ENCODE data around the gene NFU1. TPM values are rescaled to one million over a fixed set of nuclear protein-coding genes. Genes with fewer than 3 reads are reported as not detected.

The NFU1 gene
- total RNA-seq (2011; cell fraction: chromatin; rRNA removed; ENCODE audit: low replicate concordance): 4.6 and 7.7 TPM in 2 replicates
- 3.4 and 4.5 TPM in 2 replicates for total RNA-seq (2011; cell fraction: nucleolus; rRNA removed)
- 6.7 and 8.2 TPM in 2 replicates for total RNA-seq (2011; cell fraction: nucleoplasm; rRNA removed)
- total RNA-seq (2014; rRNA removed): 31.8 and 47.0 TPM in 2 replicates
- total RNA-seq (2014; rRNA removed; fragmentation: Illumina TruSeq; extraction: Trizol): 54.7 and 62.0 TPM in 2 replicates
- total RNA-seq (2015; rRNA removed; fragmentation: Illumina TruSeq; extraction: Trizol): 52.7 and 53.7 TPM in 2 replicates
- total RNA-seq (2021): 41.2 and 46.1 TPM in 2 replicates
- 24.8 and 60.3 TPM in 2 replicates for polyA plus RNA-seq (2011; rRNA removed)
- 14.8 and 21.4 TPM in 2 replicates for polyA plus RNA-seq (2011; cell fraction: cytosol; rRNA removed)
- polyA plus RNA-seq (2011; cell fraction: nucleus; rRNA removed): 7.1 and 8.8 TPM in 2 replicates
- polyA plus RNA-seq (2012): 55.7 and 58.1 TPM in 2 replicates
- 32.5 and 33.3 TPM in 2 replicates for polyA plus RNA-seq (2014; fragmentation: Illumina TruSeq; extraction: Trizol)
- polyA plus RNA-seq (2014; fragmentation: Nextera tagmentation; extraction: Ambion mirVana): 10 to 100 TPM; 33.9 to 59.4 TPM
- polyA plus RNA-seq (2014; rRNA removed): 60.4 and 61.8 TPM in 2 replicates
- polyA minus RNA-seq (2011; rRNA and poly(A)+ RNA removed): 22.7 and 35.6 TPM in 2 replicates
- polyA minus RNA-seq (2011; cell fraction: cytosol; rRNA and poly(A)+ RNA removed): 5.7 and 10.4 TPM in 2 replicates
- 3.4 and 4.4 TPM in 2 replicates for polyA minus RNA-seq (2011; cell fraction: nucleus; rRNA and poly(A)+ RNA removed)
- Bru-seq, nascent RNA: percentile 62 among the genes with signal in this experiment
- percentile 60 among the genes with signal in this experiment for BruChase-seq, experiment 1, labeled RNA remaining after a 2-hour chase
- percentile 58 among the genes with signal in this experiment for BruChase-seq, experiment 2, labeled RNA remaining after a 6-hour chase
- long read RNA-seq, experiment 1, transcript NFU1-203 (8 exons, 1,467 nt): major isoform, 23 of 36 reads
- long read RNA-seq, experiment 1, partial matches to known transcripts: 10 of 36 reads
- long read RNA-seq, experiment 1, other reads (novel, unspliced or antisense): 3 of 36 reads
- long read RNA-seq, experiment 2, transcript NFU1-203 (8 exons, 1,467 nt): major isoform, 32 of 37 reads
- long read RNA-seq, experiment 2, partial matches to known transcripts: 2 of 37 reads
- long read RNA-seq, experiment 2, other reads (novel, unspliced or antisense): 1 of 37 reads
- long read RNA-seq, experiment 3, transcript NFU1-203 (8 exons, 1,467 nt): major isoform, 18 of 23 reads
- long read RNA-seq, experiment 3, partial matches to known transcripts: 1 of 23 reads
- long read RNA-seq, experiment 3, other reads (novel, unspliced or antisense): 3 of 23 reads

DNA sequence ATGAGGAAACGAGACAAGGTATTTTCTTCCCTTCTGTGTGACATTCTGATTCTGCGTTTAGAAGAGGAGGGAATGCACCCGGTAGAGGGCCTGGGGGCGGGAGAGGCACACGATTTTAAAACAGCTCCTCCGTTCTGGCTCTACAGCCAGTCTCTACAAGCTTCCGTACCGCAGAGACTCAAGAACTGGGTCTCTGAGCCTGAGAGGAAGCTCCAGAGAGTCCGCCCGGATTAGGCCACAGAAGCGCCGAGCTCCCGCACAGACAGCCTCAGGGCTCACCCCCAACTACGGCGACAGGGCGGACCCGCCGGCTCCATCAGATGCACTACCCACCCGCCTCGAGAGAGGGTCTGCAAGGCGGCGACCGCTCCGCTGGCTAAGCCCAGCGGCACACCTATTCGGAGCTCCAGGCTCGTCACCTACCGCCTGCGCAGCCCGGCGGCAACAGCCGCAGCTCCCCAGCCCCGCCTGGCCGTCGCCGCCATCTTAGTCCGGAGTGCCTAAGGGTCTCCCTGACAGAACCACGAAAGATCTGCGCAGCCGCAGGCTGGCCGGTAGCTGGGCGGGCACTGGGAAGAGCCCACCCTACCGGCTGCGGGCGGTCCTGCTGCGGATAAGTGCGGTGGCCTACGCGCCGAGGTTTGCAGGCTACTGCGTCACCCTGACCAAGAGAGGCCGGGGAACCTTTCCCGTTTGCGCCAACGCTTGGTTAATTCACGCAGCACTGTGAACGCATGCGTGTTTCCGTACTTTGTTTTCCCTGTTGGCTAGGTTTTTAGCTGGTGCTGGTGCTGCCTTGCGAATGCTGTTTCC lies at the start of gene NFU1:
Gene NFU1, minus strand, starts transcription at position 498 of the 813 bp plus-strand sequence. Its CDS starts 13 bp downstream, at position 485.
- peaks cover 24% of the 10 kb centered on the region for H3K79me2 ChIP-seq (ENCODE audit: control insufficient read depth, insufficient read depth, low read length)
- intact Hi-C loops (cut with micrococcal nuclease) (loop anchor here (2.0 kb wide), 3 partner anchors 50 to 128 kb away; partner anchors contain the start of gene GFPT1), in situ Hi-C loops (cut with MboI) (no loop called here)
- peak within 1 kb of the TSS; percentile 75 for H3K4me3 ChIP-seq
- no peaks in the 10 kb centered on the region for H4K20me1 ChIP-seq (replicated peaks; ENCODE audit: control insufficient read depth, insufficient read depth, low read length)
- H3K9me3 ChIP-seq (replicated peaks; ENCODE audit: control insufficient read depth, insufficient read depth, low read depth, low read length): no peaks in the 10 kb centered on the region; the same call in none of the 2 replicates
- WGBS (ENCODE audit: insufficient coverage, low coverage, missing lambda C conversion rate): under 1% methylated on average over 59 of the region's 60 CpGs
- peak within 1 kb of the TSS; percentile 89 for H3K4me2 ChIP-seq (ENCODE audit: insufficient read depth, low read length)
- ChIA-PET POLR2A (interaction anchor here (0.5 to 3.0 kb wide), 23 partner anchors 9 to 856 kb away, joined by 3 to 14 read pairs (median 4); partner anchors contain the start of genes GFPT1, MXD1 and SNRPG), CTCF (ENCODE audit: low intra/inter-chr PET ratio) (no interaction called here)
- peak; percentile 97 to 98 (median 97) for DNase-seq (ENCODE audit: extremely low read depth in 1 of 4, low spot score in 3 of 4)
- FAIRE-seq: peak; percentile 95
- peak; percentile 99 for ATAC-seq
- peaks cover 15 to 16% of the 10 kb centered on the region in 2 experiments; a peak in 4 of 5 replicates for H3K4me1 ChIP-seq (replicated peaks in 1 of 2; ENCODE audit: control insufficient read depth in 2 of 2, insufficient read depth in 2 of 2, low read length in 2 of 2)
- H2AFZ ChIP-seq (ENCODE audit: low read depth, low read length): peak within 1 kb of the TSS; percentile 100
- no peaks in the 10 kb centered on the region for H3K36me3 ChIP-seq (ENCODE audit: control insufficient read depth, insufficient read depth, low read length)
- H3K9me1 ChIP-seq (ENCODE audit: control insufficient read depth, insufficient read depth, low read length): no peaks in the 10 kb centered on the region
- peak within 1 kb of the TSS; percentile 79 to 97 for H3K9ac ChIP-seq (ENCODE audit: insufficient read depth in 1 of 2, low read depth in 2 of 2, low read length in 2 of 2)
- H3K27ac ChIP-seq (ENCODE audit: extremely low read depth, low read depth, low read length): peak within 1 kb of the TSS; percentile 96
- H3K27me3 ChIP-seq (ENCODE audit: control insufficient read depth in 2 of 2, insufficient read depth in 2 of 2, low read length in 2 of 2): no peaks in the 10 kb centered on the region
- BruUV-seq (replicated peaks): TSS peak; percentile 70
- peak; percentile 95 for TF ChIP-seq CEBPG (CRISPR knock-in tag; IDR thresholded peaks at IDR 0.05)
- TF ChIP-seq CEBPG (tag; conservative IDR thresholded peaks at IDR 0.05 in 1 of 2, IDR thresholded peaks at IDR 0.05 in 1 of 2): peak; percentile 52 to 84
- TF ChIP-seq SPI1 (IDR thresholded peaks at IDR 0.05; ENCODE audit: borderline replicate concordance, low read depth, low read length): no peak
- TF ChIP-seq RBBP5 (IDR thresholded peaks at IDR 0.05; ENCODE audit: borderline replicate concordance, insufficient read depth, low read length, poor library complexity, severe bottlenecking): peak; percentile 96
- peak; percentile 99 for TF ChIP-seq HDAC3 (IDR thresholded peaks at IDR 0.05; ENCODE audit: borderline replicate concordance, partially characterized antibody)
- TF ChIP-seq, protein P1, sequence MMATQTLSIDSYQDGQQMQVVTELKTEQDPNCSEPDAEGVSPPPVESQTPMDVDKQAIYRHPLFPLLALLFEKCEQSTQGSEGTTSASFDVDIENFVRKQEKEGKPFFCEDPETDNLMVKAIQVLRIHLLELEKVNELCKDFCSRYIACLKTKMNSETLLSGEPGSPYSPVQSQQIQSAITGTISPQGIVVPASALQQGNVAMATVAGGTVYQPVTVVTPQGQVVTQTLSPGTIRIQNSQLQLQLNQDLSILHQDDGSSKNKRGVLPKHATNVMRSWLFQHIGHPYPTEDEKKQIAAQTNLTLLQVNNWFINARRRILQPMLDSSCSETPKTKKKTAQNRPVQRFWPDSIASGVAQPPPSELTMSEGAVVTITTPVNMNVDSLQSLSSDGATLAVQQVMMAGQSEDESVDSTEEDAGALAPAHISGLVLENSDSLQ (IDR thresholded peaks at IDR 0.05): peak; percentile 17; the same call in 1 of the 2 replicates
- no peak for TF ChIP-seq ZNF785 (CRISPR knock-in tag; IDR thresholded peaks at IDR 0.05)
- peak; percentile 81; the same call in 1 of the 2 replicates for TF ChIP-seq TFAP4 (CRISPR knock-in tag; IDR thresholded peaks at IDR 0.05; ENCODE audit: borderline replicate concordance)
- no peak for TF ChIP-seq PRPF4 (IDR thresholded peaks at IDR 0.05; ENCODE audit: insufficient read depth, low read depth, low read length, poor library complexity, severe bottlenecking)
- 0 out of 2 replicates have a peak, but pooled peaks have one; percentile 48 for TF ChIP-seq CBX5 (IDR thresholded peaks at IDR 0.05; ENCODE audit: borderline replicate concordance, low read depth)

Measured in K562 (cell line).